Epidermal melanocyte (primary cell): ENCODE measurements around the gene RADIL.

Experiments
- DNase-seq: peaks from one replicate; pipeline ENCODE4 v3.0.0; 2011; ENCODE audit warnings: low spot score; ENCODE audit not compliant: insufficient read length

Gene RADIL

GRCh38 chr7:4884164-4884563, 648 bp upstream of the RADIL start:
- DNase-seq, result no peak

DNA sequence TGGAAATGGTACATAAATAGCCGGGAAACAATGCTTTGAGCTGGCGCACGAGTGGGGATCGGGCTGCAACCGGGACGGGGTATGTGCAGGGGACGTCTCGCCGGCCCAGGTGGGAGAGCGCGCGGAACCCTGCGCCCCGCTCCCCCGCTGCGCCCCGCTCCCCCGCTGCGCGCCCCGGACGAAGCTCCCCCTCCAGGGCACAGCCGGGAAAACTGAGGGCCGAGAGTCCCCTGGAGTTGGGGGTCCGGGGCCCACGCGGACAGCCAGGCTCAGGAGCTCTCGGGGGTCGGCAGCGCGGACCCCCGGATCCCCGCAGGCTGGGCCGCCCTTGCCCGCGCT, 514 bp downstream of the RADIL start:
- no peak for DNase-seq

GRCh38 chr7:4882169-4883032, 1.1 kb downstream of the RADIL start:
- DNase-seq, result peak; percentile 69

DNA sequence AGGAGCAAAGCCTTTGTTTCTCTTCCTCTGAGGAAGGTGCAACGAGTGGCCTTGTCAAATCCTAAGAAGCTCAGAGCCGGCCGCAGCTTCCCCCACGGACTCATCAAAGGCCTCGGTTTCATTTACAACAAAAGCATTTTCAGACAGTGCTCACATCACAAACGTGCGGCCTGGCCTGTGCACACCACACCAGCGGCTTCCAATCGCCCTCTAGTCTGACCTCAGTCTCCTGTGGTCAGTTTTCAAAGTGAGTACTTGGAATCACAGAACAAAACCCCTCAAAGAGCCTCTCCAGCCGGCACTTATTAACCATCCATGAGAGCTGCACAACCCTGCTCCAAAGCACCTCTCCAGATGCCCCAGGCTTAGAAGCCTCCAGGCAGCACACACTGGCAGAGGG, 3.3 kb downstream of the RADIL start:
- no peak for DNase-seq

GRCh38 chr7:4879396-4880081, 4.0 kb downstream of the RADIL start:
- no peak for DNase-seq

- no peak for DNase-seq
Measured at GRCh38 chr7:4878336-4879335, 4.9 kb downstream of the RADIL start.

GRCh38 chr7:4876586-4876985, 6.9 kb downstream of the RADIL start:
- DNase-seq, result no peak

- DNase-seq, result no peak
Measured at GRCh38 chr7:4875391-4875790, 8.1 kb downstream of the RADIL start.

DNA sequence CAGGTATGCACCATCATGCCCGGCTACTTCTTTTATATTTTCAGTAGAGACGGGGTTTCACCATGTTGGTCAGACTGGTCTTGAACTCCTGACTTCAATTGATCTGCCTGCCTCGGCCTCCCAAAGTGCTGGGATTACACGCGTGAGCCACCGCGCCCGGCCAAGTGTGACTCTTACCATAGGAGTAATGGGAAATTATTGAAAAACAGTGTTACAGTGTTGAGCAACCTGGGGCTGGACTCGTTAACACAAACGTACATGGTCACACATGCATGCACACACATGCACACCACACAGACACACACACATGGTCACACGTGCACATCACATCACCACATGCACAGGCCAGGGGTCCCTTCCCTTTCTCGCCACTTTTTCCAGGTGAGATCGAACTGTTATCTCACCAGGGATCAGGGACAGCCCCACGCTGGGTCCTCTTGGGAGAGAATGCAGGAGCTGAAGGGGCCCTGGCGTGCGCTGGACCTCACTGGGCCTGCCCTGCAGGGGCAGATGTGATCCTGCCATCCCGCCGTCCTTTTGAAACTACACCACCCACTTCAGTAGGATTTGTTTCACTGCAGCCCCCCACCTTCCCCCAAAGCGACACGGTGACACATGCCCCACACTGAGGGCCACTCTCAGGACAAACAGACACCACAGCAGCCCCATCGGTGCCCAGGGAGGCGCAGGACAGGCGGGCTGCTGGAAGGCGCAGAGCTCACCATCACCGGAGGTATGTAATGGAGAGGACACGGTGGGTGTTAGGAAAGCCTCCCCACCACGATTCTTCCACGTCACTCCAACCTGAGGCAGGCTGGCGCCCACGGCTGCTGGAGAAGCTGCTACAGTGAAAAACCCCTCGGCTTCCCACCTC, 10.2 kb downstream of the RADIL start:
- DNase-seq, result no peak

DNA sequence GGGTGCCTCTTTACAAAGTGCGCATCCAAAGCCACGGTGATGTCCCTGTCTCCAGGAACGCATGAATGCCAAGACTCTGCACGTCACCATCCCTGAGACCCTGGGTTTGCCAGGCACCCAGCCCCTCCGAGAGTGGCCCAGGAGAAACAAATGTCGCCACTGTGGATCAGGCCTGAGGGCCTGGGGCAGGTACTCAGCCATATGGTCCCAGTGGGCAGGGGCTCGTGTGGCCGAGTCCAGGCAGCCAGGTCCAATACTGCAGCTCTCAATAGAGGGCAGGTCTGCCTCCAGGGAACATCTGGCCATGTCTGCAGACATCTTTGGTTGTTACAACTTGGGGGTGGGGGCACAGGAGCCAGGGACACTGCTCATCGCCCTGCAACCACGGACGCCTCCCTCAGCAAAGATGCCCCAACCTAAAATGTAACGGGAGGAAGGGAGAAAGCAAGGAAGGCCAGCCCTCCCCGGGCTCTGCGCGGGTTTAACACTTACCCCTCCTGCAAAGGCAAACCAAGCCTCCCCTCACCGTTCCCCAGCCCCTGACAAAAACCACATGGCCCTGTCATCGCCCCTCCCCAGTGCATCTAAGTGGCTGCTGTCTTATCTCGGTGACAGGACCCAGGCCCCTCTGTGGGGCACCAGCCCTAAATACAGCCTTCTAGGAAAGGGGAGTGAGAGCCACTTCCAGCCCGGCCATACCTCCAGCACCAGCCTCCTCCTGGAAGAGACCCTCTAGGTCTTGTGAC, 11.4 kb downstream of the RADIL start:
- DNase-seq, result no peak

GRCh38 chr7:4871056-4871680, 12.3 kb downstream of the RADIL start:
- no peak for DNase-seq

DNA sequence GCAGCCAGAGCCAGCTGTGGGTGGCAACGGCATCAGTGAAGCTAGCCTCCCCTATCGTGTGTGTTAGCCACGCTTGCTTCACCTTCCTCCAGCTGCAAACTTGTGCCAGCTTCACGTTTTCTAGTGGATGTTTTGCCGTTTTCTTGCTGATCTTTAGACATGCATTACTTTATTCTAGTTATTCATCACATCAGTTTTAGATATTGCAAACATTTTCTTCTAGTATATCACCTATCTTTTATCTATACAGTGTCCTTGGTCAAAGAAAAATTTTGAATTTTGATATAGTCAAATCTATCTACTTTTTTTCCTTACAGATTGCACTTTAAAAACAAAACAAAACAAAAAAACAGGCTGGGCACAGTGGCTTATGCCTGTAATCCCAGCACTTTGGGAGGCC, 15.0 kb downstream of the RADIL start:
- no peak for DNase-seq

- no peak for DNase-seq
Measured at GRCh38 chr7:4866528-4867496, 16.7 kb downstream of the RADIL start.

- DNase-seq, result no peak
Measured at GRCh38 chr7:4862156-4862555, 21.4 kb downstream of the RADIL start.

- no peak for DNase-seq
Measured at GRCh38 chr7:4861673-4862072, 21.8 kb downstream of the RADIL start, which contains the start of gene PAPOLB. Gene PAPOLB, minus strand, starts transcription at chr7:4862030. Its CDS starts 220 bp downstream, at chr7:4861810.

GRCh38 chr7:4861227-4861626, 22.3 kb downstream of the RADIL start:
- no peak for DNase-seq

DNA sequence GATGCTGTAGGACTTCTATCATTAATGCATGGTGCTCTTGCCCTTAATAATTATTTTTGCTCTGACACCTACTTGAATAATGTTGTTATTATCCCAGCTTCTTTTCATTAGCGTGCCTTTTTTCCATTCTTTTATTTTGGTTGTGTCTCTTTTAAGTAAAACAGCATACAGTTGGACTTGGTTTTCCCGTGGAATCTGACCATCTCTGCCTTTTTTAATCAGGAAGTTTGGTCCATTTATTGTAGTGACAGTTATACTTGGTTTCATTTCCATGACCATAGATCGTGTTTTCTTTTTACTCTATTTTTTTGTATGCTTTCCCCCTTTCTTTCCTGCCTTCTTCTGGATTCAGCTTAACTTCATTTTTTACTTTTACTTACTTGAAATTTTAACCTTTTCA, 26.3 kb downstream of the RADIL start:
- DNase-seq, result no peak

DNA sequence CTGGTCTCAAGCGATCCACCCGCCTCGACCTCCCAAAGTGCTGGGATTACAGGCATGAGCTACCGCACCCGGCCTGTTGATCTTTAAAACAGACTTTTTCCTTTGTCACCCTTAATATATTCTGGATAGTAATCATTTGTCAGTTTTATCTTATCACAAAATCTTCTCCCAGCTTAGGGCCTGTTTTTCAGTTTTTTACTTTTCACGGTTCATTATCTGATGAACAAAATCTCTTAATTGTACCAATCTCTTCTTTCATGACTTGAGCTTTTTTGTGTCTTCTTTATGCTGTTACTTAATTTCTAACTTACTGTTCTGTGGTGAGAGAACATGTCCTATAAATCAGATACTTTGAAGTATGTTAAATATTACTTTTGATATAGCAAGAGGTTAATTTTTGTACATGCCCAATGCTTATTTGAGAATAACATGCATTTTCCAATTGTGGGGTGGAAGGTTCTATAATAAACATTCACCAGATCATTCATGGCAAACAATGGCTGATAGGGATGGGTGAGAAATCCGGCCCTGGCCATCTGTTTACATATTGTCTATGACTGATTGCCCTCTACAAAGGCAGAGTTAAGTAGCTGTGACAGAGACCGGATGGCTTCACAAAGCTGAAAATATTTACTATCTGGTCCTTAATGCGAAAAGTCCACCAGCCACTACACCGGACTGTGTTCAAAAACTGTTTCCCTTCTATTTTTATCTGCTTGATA, 27.0 kb downstream of the RADIL start:
- no peak for DNase-seq
